Measurements from ENCODE around the gene PCNX1.
"Not testable (repeated sequence)": the region's sequence is repeated elsewhere in the genome, so short reads cannot be mapped to it uniquely, and the experiment has no call there.

Gene PCNX1

GRCh38 chr14:70916300-70916699, 9.0 kb downstream of the PCNX1 start:
- no peak for DNase-seq

DNA sequence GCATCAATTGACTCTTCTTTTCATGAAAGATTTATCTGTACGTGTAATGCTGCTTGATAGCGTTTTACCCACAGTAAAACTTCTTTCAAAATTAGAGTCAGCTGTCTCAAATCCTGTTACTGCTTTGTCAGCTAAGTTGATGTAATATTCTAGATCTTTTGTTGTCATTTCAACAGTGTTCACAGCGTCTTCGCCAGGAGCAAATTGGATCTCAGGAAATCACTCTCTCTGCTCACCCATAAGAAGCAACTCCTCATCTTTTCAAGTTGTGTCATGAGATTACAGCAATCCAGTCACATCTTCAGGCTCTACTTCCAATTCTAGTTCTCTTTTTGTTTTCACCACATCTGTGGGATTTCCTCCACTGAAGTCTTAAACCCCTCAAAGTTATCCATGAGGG, 9.5 kb downstream of the PCNX1 start:
- no peak for DNase-seq

DNA sequence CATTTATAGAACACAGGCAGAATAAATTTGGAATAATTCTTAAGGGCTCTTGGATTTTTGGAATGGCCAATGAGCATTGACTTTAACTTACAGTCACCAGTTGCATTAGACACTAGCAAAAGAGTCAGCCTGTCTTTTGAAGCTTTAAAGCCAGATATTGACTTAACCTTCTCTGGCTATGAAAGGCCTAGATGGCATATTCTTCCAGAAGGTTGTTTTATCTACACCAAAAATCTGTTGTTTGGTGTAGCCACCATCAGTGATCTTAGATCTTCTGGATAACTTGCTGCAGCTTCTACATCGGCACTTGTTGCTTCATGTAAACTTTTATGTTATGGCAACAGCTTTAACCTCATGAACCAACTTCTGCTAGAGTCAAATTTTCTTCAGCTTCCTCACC, 10.4 kb downstream of the PCNX1 start:
- peak in 1 of 5 experiments; percentile 89 for DNase-seq

DNA sequence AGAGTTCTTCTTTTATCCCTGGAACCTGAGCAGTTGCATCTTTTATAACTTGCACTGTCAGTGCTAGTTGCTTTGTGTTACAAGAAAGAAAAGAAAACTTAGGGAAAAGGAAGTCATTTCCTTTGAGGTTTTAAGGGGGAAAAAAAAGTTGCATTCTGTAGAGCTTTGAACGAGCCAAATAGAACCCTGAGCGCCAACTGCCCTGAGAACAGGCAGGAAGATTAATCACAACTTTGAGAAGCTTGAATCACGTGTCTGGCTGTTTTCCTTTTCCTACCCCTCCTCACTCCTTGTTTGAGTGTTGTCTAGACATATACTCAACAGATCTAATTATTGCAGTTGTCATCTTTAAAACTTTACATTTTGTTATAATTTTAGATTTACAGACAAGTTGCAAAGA, 12.5 kb downstream of the PCNX1 start:
- no peak for DNase-seq

DNA sequence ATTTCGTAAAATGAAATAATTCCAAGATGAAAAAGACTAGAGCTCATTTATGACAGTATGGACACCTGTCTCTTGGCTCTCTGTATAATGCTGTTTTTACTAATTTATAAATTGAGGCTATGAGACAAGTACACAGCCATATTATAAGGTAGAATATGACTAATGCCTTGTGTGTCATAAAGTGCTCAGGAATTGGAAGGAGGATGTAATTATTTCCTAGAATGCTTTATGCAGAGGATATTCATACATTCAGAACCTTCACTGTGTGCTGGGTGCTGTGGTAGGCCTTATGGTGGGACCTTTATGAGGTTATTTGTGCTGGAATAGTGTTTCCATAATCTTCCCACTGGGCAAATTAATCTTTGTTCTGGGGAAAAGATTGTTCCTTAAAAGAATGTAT, 13.3 kb downstream of the PCNX1 start:
- no peak for DNase-seq

DNA sequence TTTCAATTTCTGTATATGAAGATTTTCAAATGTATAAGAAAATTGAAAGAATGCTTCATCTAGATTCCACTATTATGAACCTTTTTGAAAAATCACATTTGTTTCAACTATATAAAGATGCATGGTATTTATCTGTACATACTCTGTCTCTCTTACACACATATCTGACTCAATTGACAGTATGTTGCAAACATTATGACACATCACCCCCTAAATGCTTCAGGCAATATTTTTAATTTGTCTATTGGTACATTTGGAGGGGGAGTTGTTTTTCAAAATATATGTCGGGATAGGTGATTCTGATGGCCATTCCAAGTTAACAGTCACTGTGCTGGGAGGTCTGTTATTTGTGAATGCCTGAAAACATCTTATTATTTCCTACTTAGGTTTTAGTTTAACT, 14.4 kb downstream of the PCNX1 start:
- DNase-seq: no peak

DNA sequence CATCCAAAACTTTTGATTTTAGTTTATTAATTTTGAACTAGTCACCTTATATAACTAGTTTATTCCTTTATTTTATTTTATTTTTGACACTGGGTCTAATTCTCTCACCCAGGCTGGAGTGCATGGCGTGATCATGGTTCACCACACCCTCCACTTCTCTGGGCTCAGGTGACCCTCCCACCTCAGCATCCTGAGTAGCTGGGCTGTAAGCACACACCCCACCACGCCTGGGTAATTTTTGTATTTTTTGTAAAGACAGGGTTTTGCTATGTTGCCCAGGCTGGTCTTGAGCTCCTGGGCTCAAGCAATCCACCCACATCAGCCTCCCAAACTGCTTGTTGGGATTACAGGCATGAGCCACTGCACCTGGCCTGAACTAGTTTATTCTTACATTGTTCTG, 17.3 kb downstream of the PCNX1 start:
- DNase-seq: no peak

DNA sequence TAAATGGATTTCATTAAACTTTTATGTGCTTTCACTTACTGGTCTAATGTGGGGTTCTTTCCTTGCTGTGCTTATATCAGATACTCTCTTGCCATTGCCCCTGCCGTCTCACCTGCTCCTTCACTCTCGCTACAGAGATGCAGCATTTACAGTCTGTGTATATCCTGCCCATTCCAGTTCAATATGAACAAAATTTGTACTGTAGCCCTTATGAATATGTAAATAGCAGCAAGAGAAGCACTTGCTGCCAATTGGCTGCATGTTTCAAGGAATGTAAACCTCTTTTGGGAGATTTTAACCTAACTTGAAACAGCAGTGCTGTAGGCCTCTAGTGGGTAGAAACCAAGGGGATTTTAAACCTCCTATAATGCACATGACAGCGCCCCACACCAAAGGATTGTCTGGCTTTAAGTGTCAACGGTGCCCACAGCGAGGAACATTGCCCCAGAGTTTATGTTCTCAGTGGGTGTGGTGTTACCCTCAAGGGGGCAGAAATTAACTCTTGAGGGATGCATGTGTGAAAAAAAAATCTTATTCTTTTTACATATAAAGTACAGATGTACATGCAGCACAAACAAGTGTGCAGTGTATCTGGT, 19.1 kb downstream of the PCNX1 start:
- DNase-seq: peak in 1 of 5 experiments; percentile 43

DNA sequence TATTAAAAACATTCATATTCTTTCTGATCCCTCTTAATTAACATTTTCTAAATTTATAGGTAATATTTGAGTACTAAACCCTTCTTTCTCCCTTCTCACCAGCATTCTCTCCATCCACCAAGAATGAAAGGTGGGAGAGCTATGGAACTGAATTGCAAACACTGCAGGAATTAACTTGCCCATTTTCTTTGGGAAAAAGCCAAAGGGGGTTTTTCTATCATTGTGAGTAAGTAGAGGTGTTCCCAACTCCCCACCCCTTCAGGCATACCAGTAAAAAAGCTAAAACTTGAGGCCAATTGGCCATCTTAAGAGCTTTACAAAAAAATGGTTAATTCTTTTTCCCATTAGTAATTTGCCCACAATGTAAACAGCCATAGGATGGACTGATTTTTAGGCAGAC, 23.7 kb downstream of the PCNX1 start:
- no peak for DNase-seq

DNA sequence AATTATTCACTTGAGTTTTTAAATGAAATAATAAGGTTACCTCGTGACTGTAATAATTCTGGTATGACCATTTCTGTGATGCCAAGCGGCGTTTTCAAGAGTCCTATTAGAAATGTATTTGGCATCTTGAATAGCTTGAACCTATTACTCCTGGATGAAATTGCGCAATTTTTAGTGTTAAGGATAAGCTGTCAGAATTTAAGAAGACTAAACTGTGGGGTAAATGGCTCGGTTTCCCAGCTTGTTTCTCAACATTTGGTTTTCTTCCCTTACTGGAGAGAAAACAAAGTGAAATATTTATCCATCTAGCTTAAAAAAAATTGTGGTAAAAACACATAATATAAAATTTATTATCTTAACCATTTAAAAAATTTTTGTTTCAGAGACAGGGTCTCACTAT, 26.8 kb downstream of the PCNX1 start:
- DNase-seq: no peak

DNA sequence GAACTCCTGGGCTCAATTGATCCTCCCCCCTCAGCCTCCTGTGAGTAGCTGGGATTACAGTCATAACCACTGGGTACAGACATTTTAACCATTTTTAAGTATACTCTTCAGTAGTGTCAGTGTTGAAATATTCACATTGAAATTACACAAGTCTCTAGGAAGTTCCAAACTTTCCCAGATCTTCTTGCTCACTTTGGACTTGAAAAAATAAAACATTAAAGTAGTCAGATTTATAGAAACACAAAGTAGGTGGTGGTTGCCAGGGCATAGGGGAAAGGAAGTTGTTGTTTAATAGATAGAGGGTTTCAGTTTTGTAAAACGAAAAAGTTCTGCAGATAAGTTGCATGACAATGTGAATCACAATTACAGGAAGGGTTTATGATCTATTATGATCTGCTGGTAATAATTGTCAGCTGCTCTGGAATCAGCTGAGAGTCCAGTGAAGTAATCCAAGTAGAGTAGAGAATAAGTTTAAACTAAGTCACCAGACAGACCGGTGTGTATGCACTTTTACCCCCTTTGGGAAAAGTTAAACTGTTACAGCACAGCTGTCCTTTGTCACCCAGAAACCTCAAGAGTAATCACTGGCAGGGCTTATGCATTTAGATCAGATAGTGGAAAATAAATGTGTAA, 27.4 kb downstream of the PCNX1 start:
- DNase-seq: peak in 1 of 5 experiments; percentile 65

GRCh38 chr14:70935135-70935534, 27.9 kb downstream of the PCNX1 start:
- no peak for DNase-seq

DNA sequence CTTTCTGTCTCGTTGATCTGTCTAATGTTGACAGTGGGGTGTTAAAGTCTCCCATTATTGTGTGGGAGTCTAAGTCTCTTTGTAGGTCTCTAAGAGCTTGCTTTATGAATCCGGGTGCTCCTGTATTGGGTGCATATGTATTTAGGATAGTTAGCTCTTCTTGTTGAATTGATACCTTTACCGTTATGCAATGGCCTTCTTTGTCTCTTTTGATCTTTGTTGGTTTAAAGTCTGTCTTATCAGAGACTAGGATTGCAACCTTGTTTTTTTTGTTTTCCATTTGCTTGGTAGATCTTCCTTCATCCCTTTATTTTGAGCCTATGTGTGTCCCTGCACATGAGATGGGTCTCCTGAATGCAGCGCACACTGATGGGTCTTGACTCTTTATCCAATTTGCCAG, 32.4 kb downstream of the PCNX1 start:
- not testable (repeated sequence) for DNase-seq

DNA sequence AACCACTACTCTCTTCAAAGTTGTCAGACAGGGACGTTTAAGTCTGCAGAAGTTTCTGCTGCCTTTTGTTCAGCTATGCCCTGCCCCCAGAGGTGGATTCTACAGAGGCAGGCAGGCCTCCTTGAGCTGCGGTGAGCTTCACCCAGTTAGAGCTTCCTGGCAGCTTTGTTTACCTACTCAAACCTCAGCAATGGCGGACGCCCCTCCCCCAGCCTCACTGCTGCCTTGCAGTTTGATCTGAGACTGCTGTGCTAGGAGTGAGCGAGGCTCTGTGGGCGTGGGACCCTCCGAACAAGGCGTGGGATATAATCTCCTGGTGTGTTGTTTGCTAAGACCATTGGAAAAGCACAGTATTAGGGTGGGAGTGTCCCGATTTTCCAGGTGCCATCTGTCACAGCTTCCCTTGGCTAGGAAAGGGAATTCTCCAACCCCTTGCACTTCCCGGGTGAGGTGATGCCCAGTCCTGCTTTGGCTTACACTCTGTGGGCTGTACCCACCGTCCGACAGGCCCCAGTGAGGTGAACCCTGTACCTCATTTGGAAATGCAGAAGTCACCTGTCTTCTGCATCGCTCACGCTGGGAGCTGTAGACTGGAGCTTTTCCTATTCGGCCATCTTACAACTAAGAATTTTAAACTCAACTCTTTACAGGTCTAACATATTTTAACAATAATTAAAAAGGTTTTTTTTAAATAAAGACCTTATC, 34.5 kb downstream of the PCNX1 start:
- peak; percentile 25 to 91 (median 68) for DNase-seq

DNA sequence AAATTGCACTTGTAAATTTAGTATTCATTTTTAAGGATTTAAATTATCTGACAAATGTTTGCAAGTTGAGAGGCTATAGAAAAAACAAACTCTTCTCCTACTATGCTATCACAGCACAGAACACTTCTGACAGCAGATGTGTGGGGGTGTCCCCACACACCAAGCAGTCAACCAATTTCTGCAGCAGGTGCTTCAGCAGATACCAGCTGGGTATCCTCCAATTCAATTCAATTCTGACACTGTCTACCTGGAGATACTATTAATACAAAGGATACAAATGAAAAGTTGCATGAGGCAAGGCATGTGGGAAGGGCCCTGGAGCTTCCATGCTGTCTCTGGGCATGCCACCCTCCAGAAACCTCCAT, 35.1 kb downstream of the PCNX1 start:
- DNase-seq: no peak

DNA sequence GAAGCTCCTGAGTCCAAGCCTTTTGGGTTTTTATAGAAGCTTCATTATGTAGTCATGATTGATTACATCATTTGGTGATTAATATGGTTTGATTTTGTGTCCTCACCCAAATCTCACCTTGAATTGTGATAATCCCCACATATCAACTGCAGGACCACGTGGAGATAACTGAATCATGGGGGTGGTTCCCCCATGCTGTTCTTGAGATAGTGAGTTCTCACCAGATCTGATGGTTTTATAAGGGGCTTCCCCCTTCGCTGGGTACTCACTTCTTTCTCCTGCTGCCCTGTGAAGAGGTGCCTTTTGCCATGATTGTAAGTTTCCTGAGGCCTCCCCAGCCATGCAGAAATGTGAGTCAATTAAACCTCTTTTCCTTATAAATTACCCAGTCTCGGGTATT, 35.5 kb downstream of the PCNX1 start:
- DNase-seq: not testable (repeated sequence)

GRCh38 chr14:70943838-70944237, 36.6 kb downstream of the PCNX1 start:
- DNase-seq: peak in 1 of 5 experiments; percentile 34

DNA sequence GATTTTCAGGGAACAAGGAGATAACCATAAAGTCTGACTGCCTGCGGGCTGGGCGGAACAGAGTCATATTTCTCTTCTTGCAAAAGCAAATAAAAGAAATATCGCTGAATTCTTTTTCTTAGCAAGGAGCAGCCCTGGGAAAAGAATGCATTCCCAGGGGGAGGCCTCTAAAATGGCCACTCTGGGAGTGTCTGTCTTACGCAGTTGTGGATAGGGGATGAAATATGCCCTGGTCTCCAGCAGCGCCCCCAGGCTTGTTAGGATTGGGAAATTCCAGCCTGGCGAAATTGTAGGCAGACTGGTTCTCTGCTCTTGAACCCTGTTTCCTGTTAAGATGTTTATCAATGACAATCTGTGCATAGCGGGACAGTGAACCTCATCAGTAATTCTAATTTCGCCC, 40.5 kb downstream of the PCNX1 start:
- no peak for DNase-seq

GRCh38 chr14:70952485-70952884, 45.2 kb downstream of the PCNX1 start:
- no peak for DNase-seq

DNA sequence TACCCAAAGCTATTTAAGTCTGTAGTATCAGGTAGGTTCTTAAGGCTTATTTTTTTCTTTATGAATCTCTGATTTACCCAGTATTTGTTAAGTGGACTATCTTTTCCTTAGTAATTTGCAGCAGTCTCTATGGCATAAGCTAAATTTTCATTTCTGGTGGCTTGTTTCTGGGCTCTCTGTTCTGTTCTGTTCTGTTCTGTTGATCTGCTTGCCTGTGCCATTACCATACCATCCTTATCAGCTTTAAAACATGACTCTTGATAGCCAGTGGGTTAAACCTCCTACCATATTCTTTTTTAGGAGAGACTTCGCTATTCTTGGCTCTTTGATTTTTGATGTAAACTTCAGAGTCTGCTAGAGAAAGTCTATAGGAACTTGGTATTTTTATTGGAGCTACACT, 46.8 kb downstream of the PCNX1 start:
- no peak for DNase-seq

- DNase-seq: peak in 3 of 5 experiments; percentile 32 to 61 (median 43)
Observed at GRCh38 chr14:70955543-70956480, 48.6 kb downstream of the PCNX1 start.

DNA sequence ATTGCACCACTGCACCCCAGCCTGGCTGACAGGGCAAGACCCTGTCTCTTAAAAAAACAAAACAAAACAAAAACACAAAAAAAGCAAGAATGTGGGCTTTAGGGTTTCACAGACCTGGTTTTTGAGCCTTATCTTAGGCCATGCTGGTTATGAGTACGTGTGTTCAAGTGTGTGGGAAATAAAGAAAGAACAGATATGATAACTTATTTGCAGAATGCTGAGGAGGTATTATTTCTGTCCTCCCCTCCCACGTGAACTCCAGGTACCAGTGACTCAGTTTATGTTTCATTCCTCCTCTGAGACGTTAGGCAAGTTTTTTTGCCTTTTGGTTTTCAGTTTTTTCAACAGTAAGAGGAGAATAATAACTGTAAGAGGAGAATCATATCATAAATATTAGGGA, 49.3 kb downstream of the PCNX1 start:
- no peak for DNase-seq

- no peak for DNase-seq
Observed at GRCh38 chr14:70957710-70958109, 50.5 kb downstream of the PCNX1 start.

Data from T-helper 2 cell (primary cell).